Measurements from ENCODE around the gene CD47. TPM values are rescaled to one million over a fixed set of nuclear protein-coding genes. Genes with fewer than 3 reads are reported as not detected.

The CD47 gene
- total RNA-seq, 1 experiment from 2014 or later = 15.5 TPM

- intact Hi-C loops (cut with micrococcal nuclease; ENCODE audit: unreplicated experiment) = no loop called here
- ChIA-PET POLR2A (no interaction called here), CTCF (no interaction called here)
- H3K27me3 ChIP-seq (replicated peaks; ENCODE audit: control insufficient read depth, insufficient read depth, low read length) = no peaks in the 10 kb centered on the region
- H3K9me3 ChIP-seq = no peaks in the 10 kb centered on the region
- no peak for TF ChIP-seq CTCF (IDR thresholded peaks at IDR 0.05; ENCODE audit: insufficient read depth in 1 of 2, low read depth in 1 of 2, low read length in 1 of 2, severe bottlenecking in 1 of 2, unreplicated experiment in 1 of 2)
- H3K27me3 Mint-ChIP-seq (ENCODE audit: insufficient read depth, unreplicated experiment) = peaks cover under 1% of the 10 kb centered on the region
- no peaks in the 10 kb centered on the region for H3K9me3 Mint-ChIP-seq (ENCODE audit: unreplicated experiment)
- no peaks in the 10 kb centered on the region for H3K4me1 Mint-ChIP-seq (ENCODE audit: low read depth, unreplicated experiment)
- no TSS peak for BruUV-seq (replicated peaks)
- no peak overlapping the region for H3K27ac Mint-ChIP-seq (ENCODE audit: unreplicated experiment)
- H3K36me3 Mint-ChIP-seq (ENCODE audit: insufficient read depth, unreplicated experiment) = no peaks in the 10 kb centered on the region
- no peak overlapping the region for H3K4me3 ChIP-seq (ENCODE audit: low read depth, low read length)
- no peaks in the 10 kb centered on the region for H3K36me3 ChIP-seq (ENCODE audit: control insufficient read depth, insufficient read depth, low read length)
- H3K4me3 Mint-ChIP-seq (ENCODE audit: unreplicated experiment) = no peak overlapping the region
- H3K4me1 ChIP-seq = no peaks in the 10 kb centered on the region
- DNase-seq = no peak
Measured at GRCh38 chr3:108067768-108068167, 23.1 kb downstream of the CD47 start.

- Mint-ChIP-seq H3K36me3 (ENCODE audit: insufficient read depth, unreplicated experiment) (no peaks in the 10 kb centered on the region), H3K4me1 (ENCODE audit: low read depth, unreplicated experiment) (no peaks in the 10 kb centered on the region), H3K9me3 (ENCODE audit: unreplicated experiment) (no peaks in the 10 kb centered on the region), H3K4me3 (ENCODE audit: unreplicated experiment) (no peak overlapping the region), H3K27me3 (ENCODE audit: insufficient read depth, unreplicated experiment) (no peaks in the 10 kb centered on the region), H3K27ac (ENCODE audit: unreplicated experiment) (no peak overlapping the region)
- no TSS peak for BruUV-seq (replicated peaks)
- DNase-seq = no peak
- ChIA-PET POLR2A (no interaction called here), CTCF (no interaction called here)
- TF ChIP-seq CTCF (IDR thresholded peaks at IDR 0.05; ENCODE audit: insufficient read depth in 1 of 2, low read depth in 1 of 2, low read length in 1 of 2, severe bottlenecking in 1 of 2, unreplicated experiment in 1 of 2) = no peak
- Histone ChIP-seq H3K9me3 (no peaks in the 10 kb centered on the region), H3K4me3 (ENCODE audit: low read depth, low read length) (no peak overlapping the region), H3K36me3 (ENCODE audit: control insufficient read depth, insufficient read depth, low read length) (no peaks in the 10 kb centered on the region), H3K4me1 (no peaks in the 10 kb centered on the region), H3K27me3 (replicated peaks; ENCODE audit: control insufficient read depth, insufficient read depth, low read length) (no peaks in the 10 kb centered on the region)
- intact Hi-C loops (cut with micrococcal nuclease; ENCODE audit: unreplicated experiment) = no loop called here
Measured at GRCh38 chr3:108065096-108065495, 25.7 kb downstream of the CD47 start.

GRCh38 chr3:108064293-108064887, 26.4 kb downstream of the CD47 start:
- intact Hi-C loops (cut with micrococcal nuclease; ENCODE audit: unreplicated experiment) = no loop called here
- Mint-ChIP-seq H3K4me1 (ENCODE audit: low read depth, unreplicated experiment) (no peaks in the 10 kb centered on the region), H3K36me3 (ENCODE audit: insufficient read depth, unreplicated experiment) (no peaks in the 10 kb centered on the region), H3K27ac (ENCODE audit: unreplicated experiment) (no peak overlapping the region), H3K4me3 (ENCODE audit: unreplicated experiment) (no peak overlapping the region), H3K27me3 (ENCODE audit: insufficient read depth, unreplicated experiment) (no peaks in the 10 kb centered on the region), H3K9me3 (ENCODE audit: unreplicated experiment) (no peaks in the 10 kb centered on the region)
- no peaks in the 10 kb centered on the region for H3K36me3 ChIP-seq (ENCODE audit: control insufficient read depth, insufficient read depth, low read length)
- H3K9me3 ChIP-seq = no peaks in the 10 kb centered on the region
- DNase-seq = no peak
- no peak overlapping the region for H3K4me3 ChIP-seq (ENCODE audit: low read depth, low read length)
- TF ChIP-seq CTCF (IDR thresholded peaks at IDR 0.05; ENCODE audit: insufficient read depth in 1 of 2, low read depth in 1 of 2, low read length in 1 of 2, severe bottlenecking in 1 of 2, unreplicated experiment in 1 of 2) = no peak
- H3K4me1 ChIP-seq = no peaks in the 10 kb centered on the region
- no TSS peak for BruUV-seq (replicated peaks)
- H3K27me3 ChIP-seq (replicated peaks; ENCODE audit: control insufficient read depth, insufficient read depth, low read length) = no peaks in the 10 kb centered on the region
- ChIA-PET POLR2A (no interaction called here), CTCF (no interaction called here)

All from Caco-2 (cell line).